Heart left ventricle (tissue), 13 donors: ENCODE measurements around the gene LRMDA.

ENCODE experiments used
- CTCF ChIP-seq, 12 donors: fragments of 200-600 bp; sonication (generic) in 4 of 12; IDR thresholded peaks; one replicate each; pipeline versions ENCODE4 v1.5.0 to v1.8.0; 2018 to 2022; ENCODE audit warnings: antibody characterized with exemption in 12 of 12, mild to moderate bottlenecking in 5 of 12
- POLR2A ChIP-seq, 2 donors: fragments of 450-650 bp; IDR thresholded peaks; one replicate each; pipeline ENCODE4 v1.6.1; 2017; ENCODE audit warnings: antibody characterized with exemption in 2 of 2, mild to moderate bottlenecking in 2 of 2, moderate library complexity in 2 of 2
- donor health status: ischemic (EF 13 %, LVEDD 7.1; RV severe dilation, severe dysfunction).
- donor health status: DM: no; HTN: yes; CAD: no.
- donor health status: DM: no; HTN: no; CAD: no.
- donor health status: ischemic (EF 25% LVEDD 6.9; RV normal size, moderate dysfunction).
- donor health status: ischemic (EF 25% LVEDD 5.7; RV mildly dilated, moderate dysfunction).
- donor health status: ischemic (EF 35%, LVEDD 5.7; RV mildly dilated, moderate dysfunction).
- donor health status: nonischemic (EF 11% LVEDD 7.7; RV severe dilation, severe dysfunction).
- donor health status: DM: yes; HTN: yes; CAD: no.
- donor health status: PGD.
- donor health status: ischemic (EF 29% LVEDD 5.4; RV normal size, mild dysfunction).
- donor health status: nonischemic (EF 23%, LVEDD 6.1; RV moderate dilation, normal function).

GRCh38 chr10:76176166-76176550 lies 744.7 kb downstream of the LRMDA start:
- no peak for TF ChIP-seq CTCF (IDR thresholded peaks at IDR 0.05)
- TF ChIP-seq POLR2A (IDR thresholded peaks at IDR 0.05), result no peak
